SKM-1 treated with dmso at 0.1 percent for 144 hours (cell line): ENCODE measurements around the gene NOL6.
"Not testable (repeated sequence)": the region's sequence is repeated elsewhere in the genome, so short reads cannot be mapped to it uniquely, and the experiment has no call there.

Experiments
- DNase-seq: peaks from one replicate; lab custom pipeline; 2025; ENCODE audit not compliant: unreplicated experiment; lab: John Stamatoyannopoulos, UW

NOL6 gene

GRCh38 chr9:33472881-33473615 is 676 bp downstream of the NOL6 start:
- DNase-seq: no peak

- DNase-seq: no peak
These were observed 1.4 kb downstream of the NOL6 start for GRCh38 chr9:33472171-33472880.

GRCh38 chr9:33471361-33471760 is 2.4 kb downstream of the NOL6 start:
- DNase-seq: no peak

- DNase-seq: no peak
These were observed 3.8 kb downstream of the NOL6 start for GRCh38 chr9:33469891-33470290.

GRCh38 chr9:33468797-33469621 is 4.7 kb downstream of the NOL6 start:
- no peak for DNase-seq

- no peak for DNase-seq
These were observed 5.5 kb downstream of the NOL6 start for GRCh38 chr9:33468215-33468730.

GRCh38 chr9:33467526-33467925 is 6.2 kb downstream of the NOL6 start:
- DNase-seq: no peak

GRCh38 chr9:33466565-33467495 is 6.9 kb downstream of the NOL6 start:
- DNase-seq: peak; percentile 17

- DNase-seq: no peak
These were observed 7.8 kb downstream of the NOL6 start for GRCh38 chr9:33465596-33466564.

- DNase-seq: no peak
These were observed 8.6 kb downstream of the NOL6 start for GRCh38 chr9:33465096-33465495.

- no peak for DNase-seq
These were observed 9.6 kb downstream of the NOL6 start for GRCh38 chr9:33464045-33464636.

- DNase-seq: no peak
These were observed 10.6 kb downstream of the NOL6 start for GRCh38 chr9:33463151-33463550.

- no peak for DNase-seq
These were observed 12.2 kb downstream of the NOL6 start for GRCh38 chr9:33461492-33461891.

- DNase-seq: no peak
These were observed 12.9 kb downstream of the NOL6 start for GRCh38 chr9:33460854-33461253.

- DNase-seq: no peak
These were observed 14.6 kb downstream of the NOL6 start for GRCh38 chr9:33459115-33459514.

- no peak for DNase-seq
These were observed 15.3 kb downstream of the NOL6 start for GRCh38 chr9:33458444-33458843.

GRCh38 chr9:33455945-33456344 is 17.8 kb downstream of the NOL6 start:
- no peak for DNase-seq

- DNase-seq: not testable (repeated sequence)
These were observed 18.3 kb downstream of the NOL6 start for GRCh38 chr9:33455456-33455855.

GRCh38 chr9:33454661-33455026 is 19.1 kb downstream of the NOL6 start:
- not testable (repeated sequence) for DNase-seq
